ENCODE measurements around the gene AJAP1.

DNA sequence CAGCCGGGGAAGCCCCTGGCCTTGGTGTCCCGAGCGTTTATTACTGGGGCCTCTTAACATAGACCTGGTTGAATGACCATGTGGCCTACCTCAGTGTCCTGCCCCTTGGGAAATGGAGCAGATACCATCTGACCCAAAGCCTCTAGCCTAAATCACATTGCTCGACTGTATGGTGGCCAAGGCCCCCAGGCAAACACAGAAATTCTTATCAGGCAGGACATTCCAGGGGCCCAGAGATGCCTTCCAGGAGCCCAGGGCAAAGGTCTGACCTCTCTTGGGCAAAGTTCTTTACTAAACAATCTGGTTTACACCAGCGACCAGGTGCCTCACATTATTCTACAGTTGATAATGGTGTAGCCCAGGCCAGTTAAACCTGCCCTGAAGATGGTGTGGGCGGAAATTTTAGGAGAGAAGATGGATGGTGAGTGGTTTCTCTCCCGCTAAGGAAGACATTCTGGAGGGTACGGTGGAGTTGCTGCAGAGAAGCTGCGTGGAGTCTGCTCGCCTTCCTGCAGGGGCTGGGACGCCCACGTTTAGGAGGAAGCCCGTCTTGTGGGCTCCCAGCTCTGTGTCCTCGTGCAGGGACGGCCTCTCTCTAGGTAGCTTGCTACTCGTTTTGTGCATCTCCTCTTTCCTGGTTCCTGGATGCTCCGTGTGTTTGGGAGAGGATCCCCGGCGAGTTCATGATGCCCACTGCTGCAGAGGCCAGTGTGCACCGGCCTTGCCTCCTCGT is 21.2 kb downstream of the AJAP1 start:
- TF ChIP-seq, protein P1, sequence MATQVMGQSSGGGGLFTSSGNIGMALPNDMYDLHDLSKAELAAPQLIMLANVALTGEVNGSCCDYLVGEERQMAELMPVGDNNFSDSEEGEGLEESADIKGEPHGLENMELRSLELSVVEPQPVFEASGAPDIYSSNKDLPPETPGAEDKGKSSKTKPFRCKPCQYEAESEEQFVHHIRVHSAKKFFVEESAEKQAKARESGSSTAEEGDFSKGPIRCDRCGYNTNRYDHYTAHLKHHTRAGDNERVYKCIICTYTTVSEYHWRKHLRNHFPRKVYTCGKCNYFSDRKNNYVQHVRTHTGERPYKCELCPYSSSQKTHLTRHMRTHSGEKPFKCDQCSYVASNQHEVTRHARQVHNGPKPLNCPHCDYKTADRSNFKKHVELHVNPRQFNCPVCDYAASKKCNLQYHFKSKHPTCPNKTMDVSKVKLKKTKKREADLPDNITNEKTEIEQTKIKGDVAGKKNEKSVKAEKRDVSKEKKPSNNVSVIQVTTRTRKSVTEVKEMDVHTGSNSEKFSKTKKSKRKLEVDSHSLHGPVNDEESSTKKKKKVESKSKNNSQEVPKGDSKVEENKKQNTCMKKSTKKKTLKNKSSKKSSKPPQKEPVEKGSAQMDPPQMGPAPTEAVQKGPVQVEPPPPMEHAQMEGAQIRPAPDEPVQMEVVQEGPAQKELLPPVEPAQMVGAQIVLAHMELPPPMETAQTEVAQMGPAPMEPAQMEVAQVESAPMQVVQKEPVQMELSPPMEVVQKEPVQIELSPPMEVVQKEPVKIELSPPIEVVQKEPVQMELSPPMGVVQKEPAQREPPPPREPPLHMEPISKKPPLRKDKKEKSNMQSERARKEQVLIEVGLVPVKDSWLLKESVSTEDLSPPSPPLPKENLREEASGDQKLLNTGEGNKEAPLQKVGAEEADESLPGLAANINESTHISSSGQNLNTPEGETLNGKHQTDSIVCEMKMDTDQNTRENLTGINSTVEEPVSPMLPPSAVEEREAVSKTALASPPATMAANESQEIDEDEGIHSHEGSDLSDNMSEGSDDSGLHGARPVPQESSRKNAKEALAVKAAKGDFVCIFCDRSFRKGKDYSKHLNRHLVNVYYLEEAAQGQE (IDR thresholded peaks at IDR 0.05; ENCODE audit: borderline replicate concordance) = no peak
- TF ChIP-seq, protein P2, sequence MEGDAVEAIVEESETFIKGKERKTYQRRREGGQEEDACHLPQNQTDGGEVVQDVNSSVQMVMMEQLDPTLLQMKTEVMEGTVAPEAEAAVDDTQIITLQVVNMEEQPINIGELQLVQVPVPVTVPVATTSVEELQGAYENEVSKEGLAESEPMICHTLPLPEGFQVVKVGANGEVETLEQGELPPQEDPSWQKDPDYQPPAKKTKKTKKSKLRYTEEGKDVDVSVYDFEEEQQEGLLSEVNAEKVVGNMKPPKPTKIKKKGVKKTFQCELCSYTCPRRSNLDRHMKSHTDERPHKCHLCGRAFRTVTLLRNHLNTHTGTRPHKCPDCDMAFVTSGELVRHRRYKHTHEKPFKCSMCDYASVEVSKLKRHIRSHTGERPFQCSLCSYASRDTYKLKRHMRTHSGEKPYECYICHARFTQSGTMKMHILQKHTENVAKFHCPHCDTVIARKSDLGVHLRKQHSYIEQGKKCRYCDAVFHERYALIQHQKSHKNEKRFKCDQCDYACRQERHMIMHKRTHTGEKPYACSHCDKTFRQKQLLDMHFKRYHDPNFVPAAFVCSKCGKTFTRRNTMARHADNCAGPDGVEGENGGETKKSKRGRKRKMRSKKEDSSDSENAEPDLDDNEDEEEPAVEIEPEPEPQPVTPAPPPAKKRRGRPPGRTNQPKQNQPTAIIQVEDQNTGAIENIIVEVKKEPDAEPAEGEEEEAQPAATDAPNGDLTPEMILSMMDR (IDR thresholded peaks at IDR 0.05; ENCODE audit: poor library complexity, severe bottlenecking) = no peak
- TF ChIP-seq SMC3 (conservative IDR thresholded peaks at IDR 0.05; ENCODE audit: poor library complexity) (no peak), RAD21 (conservative IDR thresholded peaks at IDR 0.05) (no peak), TAF1 (IDR thresholded peaks at IDR 0.05; ENCODE audit: low read depth) (no peak), MXI1 (conservative IDR thresholded peaks at IDR 0.05; ENCODE audit: poor library complexity, severe bottlenecking) (no peak), POLR2AphosphoS5 (IDR thresholded peaks at IDR 0.05) (no peak), EZH2 (IDR thresholded peaks at IDR 0.05; ENCODE audit: borderline replicate concordance, insufficient read depth, low read length, poor library complexity, severe bottlenecking) (no peak)

Measured in neural cell (in vitro differentiated cells).